Measurements from ENCODE around the gene CD248.

DNA sequence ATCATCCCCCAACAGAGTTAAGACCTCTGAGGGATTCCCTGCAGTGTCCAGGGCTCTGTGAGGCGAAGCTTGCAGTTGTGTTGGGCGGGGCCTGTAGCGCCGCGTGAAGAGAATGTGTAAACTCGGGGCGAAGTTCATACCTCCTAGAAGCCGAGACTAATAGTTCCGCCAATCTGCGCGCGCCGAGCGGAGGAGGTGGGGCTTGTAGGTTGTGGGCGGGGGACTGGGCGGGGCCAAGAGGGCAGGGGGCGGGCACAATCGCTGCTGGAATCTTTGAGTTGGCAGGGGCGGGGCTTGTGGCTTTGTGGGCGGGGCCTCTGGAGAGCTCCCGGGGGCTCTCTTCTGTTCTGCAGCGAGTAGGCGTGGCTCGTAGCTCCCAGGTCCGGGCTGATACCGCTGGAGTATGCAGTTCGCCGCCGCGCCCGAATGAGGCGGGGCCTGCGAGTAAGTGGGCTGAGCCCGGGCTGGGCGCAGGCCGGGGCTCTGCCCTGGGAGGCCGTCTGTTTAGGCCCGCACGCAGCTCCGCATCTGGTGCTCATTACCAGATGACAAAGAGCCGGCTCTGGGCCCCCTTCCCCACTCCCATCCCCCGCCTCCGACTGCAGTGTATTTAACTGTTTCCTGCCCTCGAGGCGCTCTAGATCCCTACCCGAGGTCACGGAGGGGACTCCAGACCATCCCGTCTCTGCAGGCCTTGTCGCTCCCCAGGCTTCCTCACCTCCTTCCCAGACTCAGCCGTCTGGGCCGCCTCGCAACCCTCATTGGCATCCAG is 4.1 kb downstream of the CD248 start:
- TF ChIP-seq, protein P1, sequence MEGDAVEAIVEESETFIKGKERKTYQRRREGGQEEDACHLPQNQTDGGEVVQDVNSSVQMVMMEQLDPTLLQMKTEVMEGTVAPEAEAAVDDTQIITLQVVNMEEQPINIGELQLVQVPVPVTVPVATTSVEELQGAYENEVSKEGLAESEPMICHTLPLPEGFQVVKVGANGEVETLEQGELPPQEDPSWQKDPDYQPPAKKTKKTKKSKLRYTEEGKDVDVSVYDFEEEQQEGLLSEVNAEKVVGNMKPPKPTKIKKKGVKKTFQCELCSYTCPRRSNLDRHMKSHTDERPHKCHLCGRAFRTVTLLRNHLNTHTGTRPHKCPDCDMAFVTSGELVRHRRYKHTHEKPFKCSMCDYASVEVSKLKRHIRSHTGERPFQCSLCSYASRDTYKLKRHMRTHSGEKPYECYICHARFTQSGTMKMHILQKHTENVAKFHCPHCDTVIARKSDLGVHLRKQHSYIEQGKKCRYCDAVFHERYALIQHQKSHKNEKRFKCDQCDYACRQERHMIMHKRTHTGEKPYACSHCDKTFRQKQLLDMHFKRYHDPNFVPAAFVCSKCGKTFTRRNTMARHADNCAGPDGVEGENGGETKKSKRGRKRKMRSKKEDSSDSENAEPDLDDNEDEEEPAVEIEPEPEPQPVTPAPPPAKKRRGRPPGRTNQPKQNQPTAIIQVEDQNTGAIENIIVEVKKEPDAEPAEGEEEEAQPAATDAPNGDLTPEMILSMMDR (IDR thresholded peaks at IDR 0.05), result no peak
- TF ChIP-seq POLR2A (IDR thresholded peaks at IDR 0.05), result peak; percentile 37
